Measurements from ENCODE around the gene SH2D6. TPM values are rescaled to one million over a fixed set of nuclear protein-coding genes. Genes with fewer than 3 reads are reported as not detected.

The SH2D6 gene
- total RNA-seq, 2 experiments from 2014 or later, result 0.52 to 0.82 TPM

- DNase-seq, result peak; percentile 94
- no peaks in the 10 kb centered on the region for H3K9me3 Mint-ChIP-seq (ENCODE audit: low read depth)
- CTCF ChIA-PET, result interaction anchor here (0.7 to 27.1 kb wide), 18 partner anchors 9 to 287 kb away, joined by 3 to 458 read pairs (median 5); partner anchors contain the start of genes ELMOD3, MAT2A, RETSAT and RNF181
- H3K27ac Mint-ChIP-seq, result peak overlapping the region; percentile 81
- H3K27me3 Mint-ChIP-seq, result no peaks in the 10 kb centered on the region
- H3K36me3 Mint-ChIP-seq, result no peaks in the 10 kb centered on the region
- H3K4me3 Mint-ChIP-seq, result peak overlapping the region; percentile 45
- peaks cover 25% of the 10 kb centered on the region for H3K4me1 Mint-ChIP-seq
- peak; percentile 72 for ATAC-seq
These were observed 2.2 kb downstream of the SH2D6 start for GRCh38 chr2:85420536-85421259.

- Mint-ChIP-seq H3K4me3 (no peak overlapping the region), H3K27me3 (no peaks in the 10 kb centered on the region), H3K4me1 (peaks cover 25% of the 10 kb centered on the region), H3K9me3 (ENCODE audit: low read depth) (no peaks in the 10 kb centered on the region), H3K36me3 (no peaks in the 10 kb centered on the region), H3K27ac (peak overlapping the region; percentile 81)
- DNase-seq (no peak), ATAC-seq (no peak)
- CTCF ChIA-PET, result interaction anchor here (1.1 to 27.1 kb wide), 13 partner anchors 8 to 216 kb away, joined by 3 to 458 read pairs (median 7); partner anchors contain the start of genes ELMOD3, MAT2A, RETSAT and RNF181
These were observed 3.0 kb downstream of the SH2D6 start for GRCh38 chr2:85421260-85422071.

- H3K4me3 Mint-ChIP-seq, result no peak overlapping the region
These were observed 3.6 kb downstream of the SH2D6 start for GRCh38 chr2:85422072-85422457.

GRCh38 chr2:85423525-85423924, 5.0 kb downstream of the SH2D6 start:
- Mint-ChIP-seq H3K27me3 (no peaks in the 10 kb centered on the region), H3K9me3 (ENCODE audit: low read depth) (no peaks in the 10 kb centered on the region), H3K4me1 (peaks cover 22% of the 10 kb centered on the region), H3K4me3 (no peak overlapping the region), H3K27ac (no peak overlapping the region), H3K36me3 (no peaks in the 10 kb centered on the region)
- no peak for ATAC-seq
- CTCF ChIA-PET, result interaction anchor here (27.1 kb wide), 1 partner anchor 123 kb away, joined by 458 read pairs; the partner anchor contains the start of gene MAT2A
- DNase-seq, result no peak

More at GRCh38 chr2:85422072-85422457, 3.6 kb downstream of the SH2D6 start:
- Mint-ChIP-seq H3K27me3 (no peaks in the 10 kb centered on the region), H3K27ac (no peak overlapping the region), H3K36me3 (no peaks in the 10 kb centered on the region), H3K4me1 (peaks cover 25% of the 10 kb centered on the region), H3K9me3 (ENCODE audit: low read depth) (no peaks in the 10 kb centered on the region)
- ATAC-seq, result no peak
- DNase-seq, result no peak
- CTCF ChIA-PET, result interaction anchor here (1.1 to 27.1 kb wide), 10 partner anchors 14 to 215 kb away, joined by 3 to 458 read pairs (median 6); partner anchors contain the start of genes ELMOD3, MAT2A, RETSAT and RNF181

GRCh38 chr2:85425588-85425987, 7.1 kb downstream of the SH2D6 start:
- H3K36me3 Mint-ChIP-seq, result no peaks in the 10 kb centered on the region
- no peak overlapping the region for H3K4me3 Mint-ChIP-seq
- ATAC-seq (no peak), DNase-seq (no peak)
- H3K27me3 Mint-ChIP-seq, result no peaks in the 10 kb centered on the region
- H3K4me1 Mint-ChIP-seq, result peaks cover 6% of the 10 kb centered on the region
- CTCF ChIA-PET, result interaction anchor here (27.1 kb wide), 1 partner anchor 121 kb away, joined by 458 read pairs; the partner anchor contains the start of gene MAT2A
- no peaks in the 10 kb centered on the region for H3K9me3 Mint-ChIP-seq (ENCODE audit: low read depth)
- H3K27ac Mint-ChIP-seq, result no peak overlapping the region

GRCh38 chr2:85427300-85427835, 8.9 kb downstream of the SH2D6 start:
- no peak overlapping the region for H3K4me3 Mint-ChIP-seq
- no peak for ATAC-seq

GRCh38 chr2:85428343-85428881, 9.9 kb downstream of the SH2D6 start:
- CTCF ChIA-PET, result interaction anchor here (2.1 to 27.1 kb wide), 2 partner anchors 8 to 118 kb away, joined by 11 to 458 read pairs; partner anchors contain the start of gene MAT2A
- Mint-ChIP-seq H3K36me3 (no peaks in the 10 kb centered on the region), H3K27me3 (no peaks in the 10 kb centered on the region), H3K27ac (no peak overlapping the region), H3K4me1 (no peaks in the 10 kb centered on the region), H3K9me3 (ENCODE audit: low read depth) (no peaks in the 10 kb centered on the region), H3K4me3 (no peak overlapping the region)
- ATAC-seq, result no peak
- no peak for DNase-seq

More at GRCh38 chr2:85427300-85427835, 8.9 kb downstream of the SH2D6 start:
- H3K27ac Mint-ChIP-seq, result no peak overlapping the region
- no peaks in the 10 kb centered on the region for H3K4me1 Mint-ChIP-seq
- CTCF ChIA-PET, result interaction anchor here (27.1 kb wide), 1 partner anchor 119 kb away, joined by 458 read pairs; the partner anchor contains the start of gene MAT2A
- no peaks in the 10 kb centered on the region for H3K36me3 Mint-ChIP-seq
- H3K9me3 Mint-ChIP-seq (ENCODE audit: low read depth), result no peaks in the 10 kb centered on the region
- no peaks in the 10 kb centered on the region for H3K27me3 Mint-ChIP-seq
- DNase-seq, result no peak

GRCh38 chr2:85429213-85429923, 10.9 kb downstream of the SH2D6 start:
- Mint-ChIP-seq H3K36me3 (no peaks in the 10 kb centered on the region), H3K27ac (no peak overlapping the region), H3K4me3 (no peak overlapping the region), H3K9me3 (ENCODE audit: low read depth) (no peaks in the 10 kb centered on the region), H3K4me1 (no peaks in the 10 kb centered on the region), H3K27me3 (no peaks in the 10 kb centered on the region)
- ATAC-seq, result no peak
- no peak for DNase-seq
- CTCF ChIA-PET, result interaction anchor here (2.1 to 27.1 kb wide), 2 partner anchors 9 to 117 kb away, joined by 11 to 458 read pairs; partner anchors contain the start of gene MAT2A

GRCh38 chr2:85429924-85430289, 11.4 kb downstream of the SH2D6 start:
- Mint-ChIP-seq H3K27ac (no peak overlapping the region), H3K9me3 (ENCODE audit: low read depth) (no peaks in the 10 kb centered on the region), H3K27me3 (no peaks in the 10 kb centered on the region), H3K4me3 (no peak overlapping the region), H3K4me1 (no peaks in the 10 kb centered on the region), H3K36me3 (no peaks in the 10 kb centered on the region)
- DNase-seq, result no peak
- no peak for ATAC-seq
- CTCF ChIA-PET, result interaction anchor here (2.1 to 27.1 kb wide), 2 partner anchors 9 to 117 kb away, joined by 11 to 458 read pairs; partner anchors contain the start of gene MAT2A

GRCh38 chr2:85430752-85431569, 12.4 kb downstream of the SH2D6 start:
- no peak for ATAC-seq
- H3K4me1 Mint-ChIP-seq, result no peaks in the 10 kb centered on the region
- DNase-seq, result no peak
- no peaks in the 10 kb centered on the region for H3K36me3 Mint-ChIP-seq
- no peaks in the 10 kb centered on the region for H3K27me3 Mint-ChIP-seq
- no peak overlapping the region for H3K27ac Mint-ChIP-seq
- H3K9me3 Mint-ChIP-seq (ENCODE audit: low read depth), result no peaks in the 10 kb centered on the region
- CTCF ChIA-PET, result interaction anchor here (1.2 to 27.1 kb wide), 3 partner anchors 10 to 116 kb away, joined by 3 to 458 read pairs (median 11); partner anchors contain the start of gene MAT2A
- no peak overlapping the region for H3K4me3 Mint-ChIP-seq

- ATAC-seq (no peak), DNase-seq (no peak)
- Mint-ChIP-seq H3K36me3 (no peaks in the 10 kb centered on the region), H3K27ac (no peak overlapping the region), H3K9me3 (ENCODE audit: low read depth) (no peaks in the 10 kb centered on the region), H3K4me1 (no peaks in the 10 kb centered on the region), H3K4me3 (no peak overlapping the region), H3K27me3 (no peaks in the 10 kb centered on the region)
- CTCF ChIA-PET, result interaction anchor here (0.7 to 27.1 kb wide), 3 partner anchors 12 to 115 kb away, joined by 3 to 458 read pairs (median 3); partner anchors contain the start of gene MAT2A
These were observed 13.2 kb downstream of the SH2D6 start for GRCh38 chr2:85431570-85432205.

Measured in activated CD8-positive, alpha-beta memory T cell treated with anti-CD3 and anti-CD28 coated beads, Interleukin-2, amount 10 ng/mL, durations not matched to agents 7 days and 5 days (primary cell).